BLaER1 (cell line): Measurements from ENCODE around the gene TRAFD1.

Experiments
- H3K27ac ChIP-seq: shearing (Covaris generic); formaldehyde crosslinking; 2 replicates; pipeline ENCODE4 v1.8.1; 2022
- H3K27me3 ChIP-seq: shearing (Covaris generic); formaldehyde crosslinking; 2 replicates; pipeline ENCODE4 v1.8.1; 2022
- H3K36me3 ChIP-seq: shearing (Covaris generic); formaldehyde crosslinking; 2 replicates; pipeline ENCODE4 v1.8.1; 2022
- H3K4me1 ChIP-seq: shearing (Covaris generic); formaldehyde crosslinking; 2 replicates; pipeline ENCODE4 v1.8.1; 2022
- H3K4me2 ChIP-seq: shearing (Covaris generic); formaldehyde crosslinking; 2 replicates; pipeline ENCODE4 v1.8.1; 2022
- H3K4me3 ChIP-seq: shearing (Covaris generic); formaldehyde crosslinking; 2 replicates; pipeline ENCODE4 v1.8.1; 2022
- H3K9ac ChIP-seq: shearing (Covaris generic); formaldehyde crosslinking; 2 replicates; pipeline ENCODE4 v1.8.1; 2022
- H3K9me3 ChIP-seq: shearing (Covaris generic); formaldehyde crosslinking; 2 replicates; pipeline ENCODE4 v1.8.1; 2022
- H4K20me1 ChIP-seq: shearing (Covaris generic); formaldehyde crosslinking; 2 replicates; pipeline ENCODE4 v1.8.1; 2022
- Cebpa-rat ChIP-seq: shearing (Covaris generic); IDR thresholded peaks from 2 replicates; pipeline ENCODE4 v1.8.1; 2022

The TRAFD1 gene

DNA sequence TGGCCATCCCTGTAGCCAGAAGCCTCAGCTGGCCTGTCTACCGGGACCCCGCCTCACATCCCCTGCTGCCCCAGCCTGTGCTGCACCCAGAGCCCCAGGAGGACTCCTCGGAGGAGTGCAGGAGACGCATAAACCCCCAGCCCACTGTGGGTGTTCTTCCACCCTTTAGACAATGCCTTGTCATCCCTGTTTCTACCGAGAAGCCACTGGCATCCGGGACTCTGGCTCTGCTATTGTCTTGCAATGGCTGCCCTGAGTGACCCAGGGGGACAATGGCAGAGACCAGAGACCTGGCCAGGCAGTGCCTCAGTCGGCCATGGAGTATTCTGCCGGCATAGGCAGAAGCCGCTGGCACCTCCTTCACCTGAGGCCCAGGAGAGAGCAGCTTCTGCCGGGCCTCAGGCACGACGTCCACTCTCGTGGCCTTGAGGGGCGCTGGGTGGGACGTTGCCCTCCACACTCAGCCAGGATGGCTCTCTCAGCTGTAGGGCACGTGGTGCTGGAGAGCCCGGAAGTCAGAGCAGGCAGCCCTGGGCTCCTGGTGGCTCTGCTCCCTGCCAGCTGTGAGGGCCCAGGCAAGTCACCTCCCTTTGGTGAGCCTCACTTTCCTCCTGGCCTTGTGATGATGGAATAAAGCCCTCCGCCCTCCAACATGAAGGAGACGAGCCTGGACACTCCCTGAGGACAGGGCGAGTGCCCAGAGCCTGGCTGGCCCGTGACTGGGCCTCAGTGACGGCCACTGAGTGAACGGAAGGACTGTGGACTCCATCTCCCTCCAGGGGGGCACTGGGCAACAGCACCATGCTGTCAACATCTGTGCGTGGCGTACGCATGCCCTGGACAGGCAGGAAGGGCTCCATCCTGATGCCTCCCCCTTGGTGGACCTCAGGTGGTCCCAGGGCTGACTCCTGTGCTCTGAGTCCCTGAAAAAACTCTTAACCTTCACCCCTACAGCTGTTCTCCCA, 41.0 kb downstream of the TRAFD1 start:
- H3K27ac ChIP-seq = no peak overlapping the region
- H3K4me3 ChIP-seq = no peak overlapping the region
- no peak for TF ChIP-seq Cebpa-rat
- no peak overlapping the region for H3K4me2 ChIP-seq
- H3K9ac ChIP-seq = no peak overlapping the region
- no peaks in the 10 kb centered on the region for H3K9me3 ChIP-seq
- no peaks in the 10 kb centered on the region for H4K20me1 ChIP-seq
- H3K4me1 ChIP-seq = peaks cover 26% of the 10 kb centered on the region
- H3K36me3 ChIP-seq = peaks cover 89% of the 10 kb centered on the region
- no peaks in the 10 kb centered on the region for H3K27me3 ChIP-seq

DNA sequence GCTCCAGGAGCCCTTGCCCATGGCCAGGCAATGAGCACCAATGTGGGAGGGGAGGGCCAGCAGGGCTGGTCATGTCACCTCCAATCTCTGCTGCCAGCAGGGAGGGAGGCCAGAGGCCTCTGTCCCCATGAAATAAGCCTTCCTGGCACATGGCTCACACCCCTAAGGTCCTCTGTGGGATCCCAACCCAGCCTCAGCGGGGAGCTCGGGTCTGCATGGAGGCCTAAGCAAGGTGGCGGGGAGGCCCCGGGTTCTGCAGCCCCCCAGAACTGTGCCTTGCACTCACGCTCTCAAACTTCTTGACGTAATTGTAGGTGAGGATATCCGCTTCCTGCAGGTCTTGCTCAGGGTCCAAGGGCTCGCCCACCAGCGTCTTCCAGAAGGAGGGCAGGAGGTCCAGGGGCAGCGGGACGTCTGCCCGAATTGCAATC, 41.7 kb downstream of the TRAFD1 start:
- Histone ChIP-seq H4K20me1 (no peaks in the 10 kb centered on the region), H3K36me3 (peaks cover 89% of the 10 kb centered on the region)
- TF ChIP-seq Cebpa-rat = no peak

DNA sequence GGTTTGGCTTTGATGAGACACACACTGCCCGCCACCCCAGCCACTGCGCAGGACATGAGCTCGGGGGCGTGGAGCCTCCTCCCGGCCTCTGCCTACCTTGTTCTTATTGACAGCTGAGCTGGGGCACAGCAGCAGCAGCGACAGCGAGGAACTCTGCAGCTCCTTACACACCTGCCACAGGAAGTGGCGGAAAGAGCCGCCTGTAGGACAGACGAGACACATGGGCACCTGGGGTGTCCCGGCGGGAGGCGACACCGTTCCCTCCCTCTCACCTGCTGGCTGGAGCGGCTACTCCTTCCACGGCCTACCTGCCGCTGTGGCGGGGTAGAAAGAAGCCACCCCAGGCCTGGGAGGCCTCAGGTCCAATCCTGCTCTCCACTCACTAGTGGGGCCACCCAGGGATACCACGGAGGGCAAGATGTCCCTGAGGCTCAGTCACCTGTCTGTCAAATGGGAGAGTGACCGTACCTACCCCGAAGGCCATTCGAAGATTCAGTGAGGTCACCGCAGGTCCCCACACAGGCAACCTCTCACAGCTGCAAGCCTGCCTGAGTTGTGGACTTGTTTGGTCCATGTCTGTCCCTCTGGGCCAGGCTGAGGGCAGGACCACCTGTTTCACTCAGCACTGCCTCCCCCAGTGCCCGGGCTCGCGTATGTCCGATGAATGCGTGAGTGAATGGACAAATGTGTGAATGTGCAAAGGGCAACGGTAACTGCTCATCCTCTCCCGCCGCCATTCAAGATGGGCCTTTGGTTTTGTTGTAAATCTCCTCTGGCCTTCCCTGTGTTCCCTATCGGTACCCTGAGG, 42.6 kb downstream of the TRAFD1 start:
- H3K36me3 ChIP-seq = peaks cover 89% of the 10 kb centered on the region
- H3K27ac ChIP-seq = peak overlapping the region; percentile 46; the same call in 1 of the 2 replicates
- peak overlapping the region; percentile 48; the same call in 1 of the 2 replicates for H3K9ac ChIP-seq

More for the DNA sequence above, 41.7 kb downstream of the TRAFD1 start:
- H3K9ac ChIP-seq = no peak overlapping the region
- H3K4me2 ChIP-seq = no peak overlapping the region
- H3K4me1 ChIP-seq = peaks cover 26% of the 10 kb centered on the region
- no peak overlapping the region for H3K4me3 ChIP-seq
- H3K27me3 ChIP-seq = no peaks in the 10 kb centered on the region
- H3K9me3 ChIP-seq = no peaks in the 10 kb centered on the region
- H3K27ac ChIP-seq = no peak overlapping the region

GRCh38 chr12:112168561-112168971, 43.2 kb downstream of the TRAFD1 start:
- H3K27ac ChIP-seq = peak overlapping the region; percentile 46
- peaks cover 26% of the 10 kb centered on the region for H3K4me1 ChIP-seq
- H3K9me3 ChIP-seq = no peaks in the 10 kb centered on the region
- H4K20me1 ChIP-seq = no peaks in the 10 kb centered on the region
- peak overlapping the region; percentile 48; the same call in 1 of the 2 replicates for H3K9ac ChIP-seq
- H3K36me3 ChIP-seq = peaks cover 86% of the 10 kb centered on the region
- H3K4me2 ChIP-seq = peak overlapping the region; percentile 50
- H3K4me3 ChIP-seq = no peak overlapping the region
- TF ChIP-seq Cebpa-rat = no peak
- H3K27me3 ChIP-seq = no peaks in the 10 kb centered on the region

More for the DNA sequence above, 42.6 kb downstream of the TRAFD1 start:
- H3K4me3 ChIP-seq = no peak overlapping the region
- H4K20me1 ChIP-seq = no peaks in the 10 kb centered on the region
- TF ChIP-seq Cebpa-rat = no peak
- no peak overlapping the region for H3K4me2 ChIP-seq
- H3K9me3 ChIP-seq = no peaks in the 10 kb centered on the region
- H3K27me3 ChIP-seq = no peaks in the 10 kb centered on the region
- H3K4me1 ChIP-seq = peaks cover 26% of the 10 kb centered on the region

- peak overlapping the region; percentile 48; the same call in 1 of the 2 replicates for H3K9ac ChIP-seq
- H3K27ac ChIP-seq = peak overlapping the region; percentile 46
- H3K4me2 ChIP-seq = peak overlapping the region; percentile 50
- H3K9me3 ChIP-seq = no peaks in the 10 kb centered on the region
- no peak overlapping the region for H3K4me3 ChIP-seq
- H3K36me3 ChIP-seq = peaks cover 86% of the 10 kb centered on the region
- no peaks in the 10 kb centered on the region for H3K27me3 ChIP-seq
- H3K4me1 ChIP-seq = peaks cover 26% of the 10 kb centered on the region
- no peaks in the 10 kb centered on the region for H4K20me1 ChIP-seq
- no peak for TF ChIP-seq Cebpa-rat
Observed at GRCh38 chr12:112169161-112169872, 44.0 kb downstream of the TRAFD1 start.

GRCh38 chr12:112169966-112170365, 44.6 kb downstream of the TRAFD1 start:
- peaks cover 26% of the 10 kb centered on the region for H3K4me1 ChIP-seq
- peak overlapping the region; percentile 46; the same call in 1 of the 2 replicates for H3K27ac ChIP-seq
- H3K27me3 ChIP-seq = no peaks in the 10 kb centered on the region
- H3K4me2 ChIP-seq = peak overlapping the region; percentile 50; the same call in 1 of the 2 replicates
- no peaks in the 10 kb centered on the region for H3K9me3 ChIP-seq
- no peak overlapping the region for H3K4me3 ChIP-seq
- no peak for TF ChIP-seq Cebpa-rat
- no peak overlapping the region for H3K9ac ChIP-seq
- no peaks in the 10 kb centered on the region for H4K20me1 ChIP-seq
- H3K36me3 ChIP-seq = peaks cover 92% of the 10 kb centered on the region

- Histone ChIP-seq H3K27ac (0 out of 2 replicates have a peak overlapping the region, but pooled peaks have one; percentile 46), H3K9me3 (no peaks in the 10 kb centered on the region), H3K9ac (no peak overlapping the region), H3K27me3 (no peaks in the 10 kb centered on the region), H3K4me2 (peak overlapping the region; percentile 50; the same call in 1 of the 2 replicates), H3K4me3 (no peak overlapping the region), H3K4me1 (peaks cover 26% of the 10 kb centered on the region), H3K36me3 (peaks cover 96% of the 10 kb centered on the region), H4K20me1 (no peaks in the 10 kb centered on the region)
- TF ChIP-seq Cebpa-rat = no peak
Observed at GRCh38 chr12:112170376-112170775, 45.0 kb downstream of the TRAFD1 start.

DNA sequence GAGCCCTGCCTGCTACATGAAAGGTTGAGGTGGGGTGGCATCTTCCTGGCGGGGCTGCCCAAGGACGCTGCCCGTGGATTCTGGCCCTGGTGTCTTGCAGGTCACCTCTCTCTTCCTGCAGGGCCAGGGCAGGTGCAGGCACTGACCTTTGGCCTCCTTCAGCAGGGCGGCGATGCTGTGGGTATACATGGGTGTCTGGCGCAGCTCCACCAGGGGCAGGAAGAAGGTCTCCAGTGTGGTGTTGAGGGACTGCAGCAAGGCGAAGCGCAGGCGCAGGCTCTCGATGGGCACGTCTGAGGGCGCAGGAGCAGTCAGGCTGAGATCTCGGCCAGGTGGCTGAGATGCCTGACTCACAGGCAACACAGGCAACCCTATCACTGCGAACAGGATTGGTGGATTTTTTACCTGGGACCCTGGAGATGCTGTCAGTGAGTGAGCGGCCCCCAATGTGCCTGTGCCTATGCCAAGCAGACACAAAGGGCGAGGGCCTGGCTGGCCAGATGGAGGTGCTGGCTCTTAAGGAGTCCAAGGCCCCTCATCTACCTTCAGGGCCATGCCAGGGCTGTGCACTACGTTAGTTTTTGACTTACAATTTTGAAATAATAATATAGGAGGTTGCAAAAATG, 45.7 kb downstream of the TRAFD1 start:
- no peaks in the 10 kb centered on the region for H3K27me3 ChIP-seq
- TF ChIP-seq Cebpa-rat = no peak
- peaks cover 26% of the 10 kb centered on the region for H3K4me1 ChIP-seq
- no peak overlapping the region for H3K9ac ChIP-seq
- H4K20me1 ChIP-seq = no peaks in the 10 kb centered on the region
- no peaks in the 10 kb centered on the region for H3K9me3 ChIP-seq
- H3K36me3 ChIP-seq = peaks cover 97% of the 10 kb centered on the region
- H3K27ac ChIP-seq = no peak overlapping the region
- no peak overlapping the region for H3K4me2 ChIP-seq
- H3K4me3 ChIP-seq = no peak overlapping the region
